Measurements from ENCODE around the gene RMND5B. TPM values are rescaled to one million over a fixed set of nuclear protein-coding genes. Genes with fewer than 3 reads are reported as not detected.

Gene RMND5B
- total RNA-seq, 4 donors from 2014 or later = 32.9 to 49.3 (median 48.2) TPM

DNA sequence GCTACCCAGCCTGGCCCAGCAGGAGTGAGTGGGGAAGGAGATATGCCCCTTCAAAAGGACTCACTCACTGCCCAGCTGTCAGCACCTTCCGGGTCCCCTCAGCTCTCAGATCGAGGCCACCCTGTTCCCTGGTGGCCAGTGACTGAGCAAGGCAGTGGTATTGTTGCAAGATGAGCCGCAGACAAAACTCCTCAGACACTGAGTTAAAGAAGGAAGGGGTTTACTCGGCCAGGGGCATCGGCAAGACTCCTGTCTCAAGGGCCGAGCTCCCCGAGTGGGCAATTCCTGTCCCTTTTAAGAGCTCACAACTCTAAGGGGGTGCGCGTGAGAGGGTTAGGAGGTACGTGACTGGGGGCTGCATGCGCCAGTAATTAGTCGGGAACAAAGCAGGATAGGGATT lies 27.2 kb upstream of the RMND5B start:
- no peak overlapping the region for H3K4me3 ChIP-seq (replicated peaks in 1 of 3)
- H3K27ac ChIP-seq = no peak overlapping the region
- no peaks in the 10 kb centered on the region for H3K27me3 ChIP-seq
- 85 to 89% methylated on average over 10 to 12 of the region's 12 CpGs for WGBS, 2 donors
- H3K4me1 ChIP-seq = peaks cover 0 to 15% of the 10 kb centered on the region in 2 donors
- no peaks in the 10 kb centered on the region for H3K9me3 ChIP-seq
- intact Hi-C loops (cut with DNase I) = no loop called here
- TF ChIP-seq CTCF (IDR thresholded peaks at IDR 0.05) (no peak), POLR2A (IDR thresholded peaks at IDR 0.05) (no peak)
- DNase-seq = no peak
- H3K36me3 ChIP-seq = no peaks in the 10 kb centered on the region

DNA sequence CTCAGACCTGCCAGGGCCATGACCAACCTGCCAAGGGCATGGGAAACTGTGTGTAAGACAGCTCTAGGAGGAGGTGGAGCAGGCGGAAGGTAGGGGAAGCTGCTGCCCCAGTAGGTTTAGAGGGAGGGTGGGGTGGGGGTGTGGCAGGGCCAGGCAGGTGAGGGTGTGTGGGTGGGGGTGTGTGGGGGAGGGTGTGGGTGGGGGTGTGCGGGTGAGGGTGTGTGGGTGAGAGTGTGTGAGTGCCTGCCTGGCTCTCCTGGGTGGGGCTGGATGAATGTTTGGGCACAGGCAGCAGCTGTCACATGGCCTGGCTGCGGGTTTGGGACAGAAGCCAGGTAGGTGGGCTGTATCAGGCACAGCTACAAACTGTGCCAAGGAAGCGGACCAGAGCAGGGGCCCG lies 26.3 kb upstream of the RMND5B start:
- Histone ChIP-seq H3K36me3 (no peaks in the 10 kb centered on the region), H3K27me3 (no peaks in the 10 kb centered on the region), H3K27ac (no peak overlapping the region), H3K4me1 (peaks cover 3 to 21% of the 10 kb centered on the region in 2 donors), H3K4me3 (replicated peaks in 1 of 3) (no peak overlapping the region), H3K9me3 (no peaks in the 10 kb centered on the region)
- TF ChIP-seq CTCF (IDR thresholded peaks at IDR 0.05) = no peak
- no peak for TF ChIP-seq POLR2A (IDR thresholded peaks at IDR 0.05)
- WGBS, 2 donors = 19 to 36% methylated on average over 4 of the region's 5 CpGs
- peak; percentile 78 to 83 for DNase-seq
- intact Hi-C loops (cut with DNase I) = no loop called here

DNA sequence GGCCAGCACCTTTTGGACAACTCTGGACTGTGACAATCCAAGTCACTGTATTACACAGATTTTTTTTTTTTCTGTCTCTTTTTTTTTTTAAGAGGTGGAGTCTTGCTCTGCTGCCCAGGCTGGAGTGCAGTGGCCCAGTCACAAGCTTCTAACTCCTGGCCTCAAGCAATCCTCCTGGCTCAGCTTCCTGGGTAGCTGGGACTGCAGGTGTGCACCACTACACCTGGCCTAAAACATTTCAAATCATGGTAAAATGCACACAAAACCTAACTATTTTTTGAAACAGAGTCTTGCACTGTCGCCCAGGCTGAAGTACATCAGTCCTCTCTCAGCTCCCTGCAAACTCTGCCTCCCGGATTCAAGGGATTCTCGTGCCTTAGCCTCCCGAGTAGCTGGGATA lies 24.7 kb upstream of the RMND5B start:
- 64 to 75% methylated on average over 4 of the region's 4 CpGs for WGBS, 2 donors
- TF ChIP-seq CTCF (IDR thresholded peaks at IDR 0.05) = no peak
- TF ChIP-seq POLR2A (IDR thresholded peaks at IDR 0.05) = no peak
- Histone ChIP-seq H3K4me3 (replicated peaks in 1 of 3) (no peak overlapping the region), H3K9me3 (no peaks in the 10 kb centered on the region), H3K27ac (no peak overlapping the region), H3K4me1 (peaks cover 3 to 21% of the 10 kb centered on the region in 2 donors), H3K27me3 (no peaks in the 10 kb centered on the region), H3K36me3 (no peaks in the 10 kb centered on the region)
- intact Hi-C loops (cut with DNase I) = no loop called here
- DNase-seq = no peak

DNA sequence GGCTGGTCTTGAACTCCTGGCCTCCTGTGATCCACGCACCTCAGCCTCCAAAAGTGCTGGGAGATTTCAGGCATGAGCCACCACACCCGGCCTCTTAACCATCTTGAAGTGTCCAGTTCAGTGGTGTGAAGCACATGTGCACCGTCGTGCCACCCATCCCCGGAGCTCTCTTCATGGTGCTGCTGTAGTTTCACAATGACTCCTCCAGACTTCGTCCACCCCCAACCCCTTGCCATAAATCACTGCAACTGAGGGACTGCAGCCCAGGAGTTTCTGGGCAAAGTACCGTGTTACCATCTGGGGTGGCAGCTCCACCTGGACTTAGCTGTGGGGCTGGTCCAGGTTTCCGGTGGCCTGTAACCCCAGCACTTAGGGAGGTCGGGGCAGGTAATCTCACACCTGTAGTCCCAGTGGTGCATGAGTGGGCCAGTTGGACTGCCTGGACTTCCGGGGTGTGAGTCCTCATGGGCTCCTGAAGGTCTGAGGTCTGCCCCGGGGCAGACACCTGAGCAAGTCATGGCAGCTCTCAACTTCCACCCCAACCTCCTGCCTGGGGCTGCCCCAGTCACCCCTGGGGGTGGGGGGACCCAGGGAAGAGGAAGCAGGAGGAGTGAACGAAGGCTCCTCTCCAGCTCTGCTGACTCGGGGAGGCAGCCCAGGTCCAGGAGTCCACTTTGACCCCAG lies 24.1 kb upstream of the RMND5B start:
- TF ChIP-seq CTCF (IDR thresholded peaks at IDR 0.05) = no peak
- no peak for TF ChIP-seq POLR2A (IDR thresholded peaks at IDR 0.05)

DNA sequence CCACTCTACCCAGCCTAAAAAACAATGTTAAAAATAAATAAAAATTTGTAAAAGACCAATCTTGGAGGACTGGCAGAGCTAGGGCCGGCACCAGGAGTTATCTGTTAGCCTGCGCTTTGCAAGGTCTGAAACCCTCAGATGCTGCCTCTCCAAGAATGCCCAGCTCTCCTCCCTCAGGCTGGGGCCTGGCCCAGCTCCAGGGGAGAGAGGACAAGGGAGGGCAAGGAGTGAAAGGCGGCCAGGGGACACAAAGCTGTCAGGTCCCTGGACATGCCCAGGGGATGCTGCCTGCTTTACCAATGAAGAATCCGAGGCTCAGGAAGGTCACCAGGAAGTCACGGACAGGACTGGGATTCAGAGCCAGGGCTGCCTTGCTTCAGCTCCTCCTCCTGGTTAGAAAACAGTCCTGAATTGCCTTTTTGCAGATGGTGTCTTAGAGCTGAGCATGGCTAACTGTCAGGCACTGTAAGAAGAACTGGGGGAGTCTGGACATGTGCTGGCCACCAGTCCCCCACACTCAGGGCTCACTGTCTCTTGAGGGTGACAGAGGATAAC lies 23.0 kb upstream of the RMND5B start:
- H3K27ac ChIP-seq = no peak overlapping the region
- no peak overlapping the region for H3K4me3 ChIP-seq (replicated peaks in 1 of 3)
- H3K36me3 ChIP-seq = no peaks in the 10 kb centered on the region
- TF ChIP-seq POLR2A (IDR thresholded peaks at IDR 0.05) = no peak
- no peak for TF ChIP-seq CTCF (IDR thresholded peaks at IDR 0.05)
- WGBS, 2 donors = 52 to 58% methylated on average over 4 to 5 of the region's 5 CpGs
- no peaks in the 10 kb centered on the region for H3K27me3 ChIP-seq
- intact Hi-C loops (cut with DNase I) = no loop called here
- peak in 1 of 2 donors; percentile 31 for DNase-seq
- peaks cover 3 to 21% of the 10 kb centered on the region in 2 donors for H3K4me1 ChIP-seq
- no peaks in the 10 kb centered on the region for H3K9me3 ChIP-seq

More for the DNA sequence above, 24.1 kb upstream of the RMND5B start:
- WGBS, 2 donors = 71 to 76% methylated on average over 9 to 13 of the region's 13 CpGs
- intact Hi-C loops (cut with DNase I) = no loop called here
- Histone ChIP-seq H3K9me3 (no peaks in the 10 kb centered on the region), H3K27me3 (no peaks in the 10 kb centered on the region), H3K27ac (no peak overlapping the region), H3K4me3 (replicated peaks in 1 of 3) (no peak overlapping the region), H3K4me1 (peaks cover 3 to 21% of the 10 kb centered on the region in 2 donors), H3K36me3 (no peaks in the 10 kb centered on the region)
- DNase-seq = no peak
